Neural progenitor cell (in vitro differentiated cells): ENCODE measurements around the gene PEPD. TPM values are rescaled to one million over a fixed set of nuclear protein-coding genes. Genes with fewer than 3 reads are reported as not detected.

Experiments used
- DNase-seq: peaks from one replicate; pipeline ENCODE4 v3.0.0-alpha.2; 2016; ENCODE audit warnings: low spot score
- H2AFZ ChIP-seq: fragments of 200-600 bp; sonication (generic); replicated peaks from 2 replicates; pipeline ENCODE4 v1.6.1; 2016; ENCODE audit warnings: antibody characterized with exemption
- H3F3A ChIP-seq: fragments of 200-600 bp; sonication (generic); 2 replicates; pipeline ENCODE4 v1.6.1; 2016; ENCODE audit warnings: antibody characterized with exemption, low read depth
- H3K27ac ChIP-seq: fragments of 200-600 bp; sonication (generic); 2 replicates; pipeline ENCODE4 v1.5.1; 2016; ENCODE audit warnings: mild to moderate bottlenecking
- H3K27me3 ChIP-seq: fragments of 200-600 bp; sonication (generic); 2 replicates; pipeline ENCODE4 v1.6.1; 2016; ENCODE audit warnings: mild to moderate bottlenecking, moderate library complexity
- H3K36me3 ChIP-seq: fragments of 200-600 bp; sonication (generic); 2 replicates; pipeline ENCODE4 v1.5.1; 2016
- H3K4me1 ChIP-seq: fragments of 200-600 bp; sonication (generic); 2 replicates; pipeline ENCODE4 v1.6.1; 2016; ENCODE audit warnings: mixed run types
- H3K4me2 ChIP-seq: fragments of 200-600 bp; sonication (generic); 2 replicates; pipeline ENCODE4 v1.6.1; 2016
- H3K4me3 ChIP-seq: fragments of 200-600 bp; sonication (generic); 2 replicates; pipeline ENCODE4 v1.5.1; 2016
- H3K79me2 ChIP-seq: fragments of 200-600 bp; sonication (generic); 2 replicates; pipeline ENCODE4 v1.6.1; 2016; ENCODE audit warnings: low read depth
- H3K9ac ChIP-seq: fragments of 200-600 bp; sonication (generic); 2 replicates; pipeline ENCODE4 v1.6.1; 2016
- H3K9me3 ChIP-seq: fragments of 200-600 bp; sonication (generic); 2 replicates; pipeline ENCODE4 v1.5.1; 2016; ENCODE audit warnings: low read depth
- H4K20me1 ChIP-seq: fragments of 200-600 bp; sonication (generic); 2 replicates; pipeline ENCODE4 v1.6.1; 2016; ENCODE audit warnings: low read depth
- H3K27ac Mint-ChIP-seq: 3 replicates; pipeline ENCODE4 v1.8.0; 2021; ENCODE audit warnings: mixed read lengths
- H3K27me3 Mint-ChIP-seq: 2 replicates; pipeline ENCODE4 v1.8.0; 2022; ENCODE audit warnings: low read depth, mild to moderate bottlenecking, inconsistent platforms, moderate library complexity, mixed read lengths; ENCODE audit not compliant: insufficient read depth
- H3K36me3 Mint-ChIP-seq: 3 replicates; pipeline ENCODE4 v1.8.0; 2021; ENCODE audit warnings: mixed read lengths
- H3K4me1 Mint-ChIP-seq: 3 replicates; pipeline ENCODE4 v1.8.0; 2021; ENCODE audit warnings: mixed read lengths
- H3K4me3 Mint-ChIP-seq: 3 replicates; pipeline ENCODE4 v1.8.0; 2021; ENCODE audit warnings: mild to moderate bottlenecking, moderate library complexity, mixed read lengths
- H3K9me3 Mint-ChIP-seq: 3 replicates; pipeline ENCODE4 v1.8.0; 2020; ENCODE audit warnings: mixed read lengths
- EZH2 ChIP-seq: fragments of 200-600 bp; sonication (generic); IDR thresholded peaks from 2 replicates; pipeline ENCODE4 v1.6.1; 2017; ENCODE audit warnings: antibody characterized with exemption, mild to moderate bottlenecking, moderate library complexity
- EZH2phosphoT487 ChIP-seq: fragments of 200-600 bp; sonication (generic); IDR thresholded peaks from 2 replicates; pipeline ENCODE4 v1.6.1; 2017; ENCODE audit warnings: antibody characterized with exemption
- total RNA-seq: library from RNA; depleted of rRNA; stranded (reverse); fragments of >200 nt; gene quantifications from 2 replicates; pipeline ENCODE4 v1.2.3, GENCODE V29; 2015; ENCODE audit warnings: low replicate concordance
- TF ChIP-seq, protein P1 (sequence below): fragments of 200-600 bp; sonication (generic); IDR thresholded peaks from 2 replicates; pipeline ENCODE4 v1.5.1; 2017; ENCODE audit warnings: antibody characterized with exemption, mild to moderate bottlenecking

PEPD gene
- total RNA-seq, 1 donor from 2014 or later = 47.0 TPM

GRCh38 chr19:33386361-33386858, 135.2 kb downstream of the PEPD start:
- Histone ChIP-seq H3K9me3 (no peaks in the 10 kb centered on the region), H3F3A (no peaks in the 10 kb centered on the region), H3K27ac (no peak overlapping the region), H2AFZ (no peak overlapping the region), H3K4me3 (no peak overlapping the region), H3K27me3 (no peaks in the 10 kb centered on the region), H3K9ac (no peak overlapping the region), H3K4me2 (no peak overlapping the region), H3K79me2 (peaks cover 54% of the 10 kb centered on the region), H4K20me1 (peaks cover 92% of the 10 kb centered on the region), H3K36me3 (no peaks in the 10 kb centered on the region), H3K4me1 (no peaks in the 10 kb centered on the region)
- no peaks in the 10 kb centered on the region for H3K9me3 Mint-ChIP-seq
- TF ChIP-seq EZH2phosphoT487 (no peak), EZH2 (no peak)
- TF ChIP-seq, protein P1, sequence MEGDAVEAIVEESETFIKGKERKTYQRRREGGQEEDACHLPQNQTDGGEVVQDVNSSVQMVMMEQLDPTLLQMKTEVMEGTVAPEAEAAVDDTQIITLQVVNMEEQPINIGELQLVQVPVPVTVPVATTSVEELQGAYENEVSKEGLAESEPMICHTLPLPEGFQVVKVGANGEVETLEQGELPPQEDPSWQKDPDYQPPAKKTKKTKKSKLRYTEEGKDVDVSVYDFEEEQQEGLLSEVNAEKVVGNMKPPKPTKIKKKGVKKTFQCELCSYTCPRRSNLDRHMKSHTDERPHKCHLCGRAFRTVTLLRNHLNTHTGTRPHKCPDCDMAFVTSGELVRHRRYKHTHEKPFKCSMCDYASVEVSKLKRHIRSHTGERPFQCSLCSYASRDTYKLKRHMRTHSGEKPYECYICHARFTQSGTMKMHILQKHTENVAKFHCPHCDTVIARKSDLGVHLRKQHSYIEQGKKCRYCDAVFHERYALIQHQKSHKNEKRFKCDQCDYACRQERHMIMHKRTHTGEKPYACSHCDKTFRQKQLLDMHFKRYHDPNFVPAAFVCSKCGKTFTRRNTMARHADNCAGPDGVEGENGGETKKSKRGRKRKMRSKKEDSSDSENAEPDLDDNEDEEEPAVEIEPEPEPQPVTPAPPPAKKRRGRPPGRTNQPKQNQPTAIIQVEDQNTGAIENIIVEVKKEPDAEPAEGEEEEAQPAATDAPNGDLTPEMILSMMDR = no peak
- no peak overlapping the region for H3K27ac Mint-ChIP-seq
- H3K4me1 Mint-ChIP-seq = peaks cover 3% of the 10 kb centered on the region
- no peak overlapping the region for H3K4me3 Mint-ChIP-seq
- H3K36me3 Mint-ChIP-seq = no peaks in the 10 kb centered on the region
- H3K27me3 Mint-ChIP-seq = peaks cover 2% of the 10 kb centered on the region
- no peak for DNase-seq

- no peaks in the 10 kb centered on the region for H3K9me3 ChIP-seq
Measured at GRCh38 chr19:33385956-33386355, 135.6 kb downstream of the PEPD start.

DNA sequence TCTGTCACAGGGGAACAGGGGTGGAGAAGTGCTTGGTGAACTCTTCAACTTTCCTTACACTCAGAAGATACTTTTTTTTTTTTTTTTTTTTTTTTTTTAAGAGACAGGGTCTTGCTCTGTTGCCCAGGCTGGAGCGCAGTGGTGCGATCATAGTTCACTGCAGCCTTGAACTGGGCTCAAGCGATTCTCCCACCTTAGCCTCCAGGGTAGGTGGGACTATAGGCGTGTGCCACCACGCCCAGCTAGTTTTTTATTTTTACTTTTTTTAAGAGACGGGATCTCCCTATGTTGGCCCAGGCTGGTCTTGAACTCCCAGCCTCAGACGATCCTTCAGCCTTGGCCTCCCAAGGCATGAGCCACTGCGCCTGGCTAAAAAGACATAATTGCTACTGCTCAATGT, 136.6 kb downstream of the PEPD start:
- no peak overlapping the region for H2AFZ ChIP-seq
- peaks cover 98% of the 10 kb centered on the region for H4K20me1 ChIP-seq
- no peak for TF ChIP-seq EZH2
- TF ChIP-seq, protein P1 = no peak
- TF ChIP-seq EZH2phosphoT487 = no peak
- no peak overlapping the region for H3K4me3 ChIP-seq
- no peaks in the 10 kb centered on the region for H3F3A ChIP-seq
- H3K9me3 Mint-ChIP-seq = no peaks in the 10 kb centered on the region
- no peaks in the 10 kb centered on the region for H3K27me3 ChIP-seq
- H3K27me3 Mint-ChIP-seq = peaks cover 2% of the 10 kb centered on the region
- H3K4me2 ChIP-seq = no peak overlapping the region
- peaks cover 3% of the 10 kb centered on the region for H3K36me3 Mint-ChIP-seq
- DNase-seq = no peak
- H3K4me3 Mint-ChIP-seq = no peak overlapping the region
- H3K79me2 ChIP-seq = peaks cover 69% of the 10 kb centered on the region
- H3K27ac Mint-ChIP-seq = peak overlapping the region; percentile 60
- no peaks in the 10 kb centered on the region for H3K36me3 ChIP-seq
- no peaks in the 10 kb centered on the region for H3K4me1 ChIP-seq
- no peaks in the 10 kb centered on the region for H3K9me3 ChIP-seq
- no peak overlapping the region for H3K27ac ChIP-seq
- H3K4me1 Mint-ChIP-seq = peaks cover 3% of the 10 kb centered on the region
- no peak overlapping the region for H3K9ac ChIP-seq

More at GRCh38 chr19:33385956-33386355, 135.6 kb downstream of the PEPD start:
- Histone ChIP-seq H2AFZ (no peak overlapping the region), H3K79me2 (peaks cover 59% of the 10 kb centered on the region), H4K20me1 (peaks cover 92% of the 10 kb centered on the region), H3F3A (no peaks in the 10 kb centered on the region), H3K9ac (no peak overlapping the region), H3K4me1 (no peaks in the 10 kb centered on the region), H3K36me3 (no peaks in the 10 kb centered on the region), H3K4me2 (no peak overlapping the region), H3K27ac (no peak overlapping the region), H3K27me3 (no peaks in the 10 kb centered on the region), H3K4me3 (no peak overlapping the region)
- Mint-ChIP-seq H3K9me3 (no peaks in the 10 kb centered on the region), H3K4me1 (peaks cover 3% of the 10 kb centered on the region), H3K27ac (no peak overlapping the region), H3K27me3 (peaks cover 2% of the 10 kb centered on the region), H3K4me3 (no peak overlapping the region), H3K36me3 (peaks cover 2% of the 10 kb centered on the region)
- DNase-seq = no peak
- TF ChIP-seq, protein P1 = no peak
- no peak for TF ChIP-seq EZH2
- TF ChIP-seq EZH2phosphoT487 = no peak
